Activated CD4-positive, alpha-beta T cell treated with anti-CD3 and anti-CD28 coated beads, Interleukin-2, Interleukin-4, amounts not matched to agents 100 ng/mL and 50 ng/mL, durations not matched to agents 16 hours and 8 hours (primary cell): ENCODE results near the gene ZNF433.
"Not testable (repeated sequence)": the region's sequence is repeated elsewhere in the genome, so short reads cannot be mapped to it uniquely, and the experiment has no call there.

Source experiments
- DNase-seq: peaks from one replicate; pipeline ENCODE4 v3.0.0-alpha.2; 2020; ENCODE audit warnings: low spot score

Gene ZNF433

DNA sequence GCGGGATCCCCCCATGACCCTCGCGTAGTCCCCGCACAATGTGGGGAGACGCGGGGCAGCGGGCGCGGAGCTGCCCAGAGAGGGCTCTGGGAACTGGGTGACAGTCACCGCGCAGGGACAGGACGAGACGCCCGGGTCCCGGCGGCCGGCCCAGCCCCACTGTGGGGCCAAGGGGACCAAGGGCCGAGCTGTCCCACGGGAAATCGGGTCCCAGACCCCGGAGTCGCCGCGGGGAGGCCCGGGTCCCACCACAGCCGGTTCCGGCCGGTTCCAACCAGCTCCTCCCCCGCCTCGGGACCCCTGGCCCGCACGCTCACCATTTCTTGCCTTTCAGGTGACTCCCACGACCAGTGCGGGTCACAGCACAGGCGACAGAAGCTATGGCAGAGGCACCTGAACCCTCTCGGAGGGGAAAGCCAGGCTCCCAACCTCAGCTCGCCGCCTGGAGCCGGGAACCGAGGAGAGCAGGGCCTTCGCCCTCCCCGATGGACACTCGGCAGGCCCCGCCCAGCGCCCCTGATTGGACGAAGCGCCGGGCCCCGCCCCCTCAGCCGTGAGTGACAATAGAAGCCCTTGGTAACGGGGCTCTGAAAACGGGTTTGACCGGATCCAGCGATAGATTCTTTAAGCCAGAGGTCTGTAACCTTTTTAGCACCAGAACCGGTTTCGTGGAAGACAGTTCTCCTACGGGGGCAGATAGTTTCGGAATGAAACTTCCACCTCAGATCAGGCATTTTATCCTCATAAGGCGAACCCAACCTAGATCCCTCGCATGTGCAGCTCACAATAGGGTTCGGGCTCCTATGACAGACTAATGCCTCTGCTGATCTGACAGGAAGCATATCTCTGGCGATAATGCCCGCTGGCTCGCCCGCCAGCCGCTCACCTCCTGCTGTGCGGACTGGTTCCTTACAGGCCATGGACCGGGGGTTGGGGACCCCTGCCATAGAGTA, at the start of gene ZNF433:
Gene ZNF433, minus strand, starts transcription at position 460 of the 953 bp plus-strand sequence. Its CDS starts 140 bp downstream, at position 320.
- DNase-seq, result peak; percentile 11

DNA sequence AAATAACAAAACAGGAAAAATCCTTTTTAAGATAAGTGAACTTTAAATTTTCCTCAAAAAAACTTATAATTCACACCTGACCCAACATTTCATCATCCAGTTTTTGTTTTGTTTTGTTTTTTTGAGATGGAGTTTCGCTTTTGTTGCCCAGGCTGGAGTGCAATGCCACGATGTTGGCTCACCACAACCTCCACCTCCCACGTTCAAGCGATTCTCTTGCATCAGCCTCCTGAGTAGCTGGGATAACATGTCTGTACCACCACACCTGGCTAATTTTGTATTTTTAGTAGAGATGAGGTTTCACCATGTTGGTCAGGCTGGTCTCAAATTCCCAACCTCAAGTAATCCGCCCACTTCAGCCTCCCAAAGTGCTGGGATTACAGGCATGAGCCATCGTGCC, 47.9 kb upstream of the ZNF433 start:
- not testable (repeated sequence) for DNase-seq

- no peak for DNase-seq
Observed at GRCh38 chr19:12077375-12077774, 41.9 kb upstream of the ZNF433 start.

DNA sequence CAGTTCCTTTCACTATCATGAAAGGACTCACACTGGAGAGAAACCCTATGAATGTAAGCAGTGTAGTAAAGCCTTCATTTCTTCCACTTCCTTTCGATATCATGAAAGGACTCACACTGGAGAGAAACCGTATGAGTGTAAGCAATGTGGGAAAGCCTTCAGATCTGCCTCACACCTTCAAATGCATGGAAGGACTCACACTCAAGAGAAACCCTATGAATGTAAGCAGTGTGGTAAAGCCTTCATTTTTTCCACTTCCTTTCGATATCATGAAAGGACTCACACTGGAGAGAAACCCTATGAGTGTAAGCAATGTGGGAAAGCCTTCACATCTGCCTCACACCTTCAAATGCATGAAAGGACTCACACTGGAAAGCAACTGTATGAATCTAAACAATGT, 40.9 kb upstream of the ZNF433 start:
- DNase-seq, result not testable (repeated sequence)

DNA sequence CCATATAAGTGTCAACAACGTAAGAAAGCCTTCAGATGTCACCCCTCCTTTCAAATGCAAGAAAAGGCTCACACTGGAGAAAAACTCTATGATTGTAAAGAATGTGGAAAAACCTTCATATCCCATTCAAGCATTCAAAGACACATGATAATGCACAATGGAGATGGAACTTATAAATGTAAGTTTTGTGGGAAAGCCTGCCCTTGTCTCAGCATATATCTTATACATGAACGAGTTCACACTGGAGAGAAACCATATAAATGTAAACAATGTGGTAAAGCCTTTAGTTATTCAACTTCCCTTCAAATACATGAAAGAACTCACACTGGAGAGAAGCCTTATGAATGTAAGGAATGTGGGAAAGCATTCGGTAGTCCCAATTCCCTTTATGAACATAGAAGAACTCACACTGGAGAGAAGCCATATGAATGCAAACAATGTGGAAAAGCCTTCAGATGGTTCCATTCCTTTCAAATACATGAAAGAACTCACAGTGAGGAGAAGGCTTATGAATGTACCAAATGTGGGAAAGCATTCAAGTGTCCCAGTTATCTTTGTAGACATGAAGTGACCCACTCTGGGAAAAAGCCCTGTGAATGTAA, 40.2 kb upstream of the ZNF433 start:
- DNase-seq, result no peak

DNA sequence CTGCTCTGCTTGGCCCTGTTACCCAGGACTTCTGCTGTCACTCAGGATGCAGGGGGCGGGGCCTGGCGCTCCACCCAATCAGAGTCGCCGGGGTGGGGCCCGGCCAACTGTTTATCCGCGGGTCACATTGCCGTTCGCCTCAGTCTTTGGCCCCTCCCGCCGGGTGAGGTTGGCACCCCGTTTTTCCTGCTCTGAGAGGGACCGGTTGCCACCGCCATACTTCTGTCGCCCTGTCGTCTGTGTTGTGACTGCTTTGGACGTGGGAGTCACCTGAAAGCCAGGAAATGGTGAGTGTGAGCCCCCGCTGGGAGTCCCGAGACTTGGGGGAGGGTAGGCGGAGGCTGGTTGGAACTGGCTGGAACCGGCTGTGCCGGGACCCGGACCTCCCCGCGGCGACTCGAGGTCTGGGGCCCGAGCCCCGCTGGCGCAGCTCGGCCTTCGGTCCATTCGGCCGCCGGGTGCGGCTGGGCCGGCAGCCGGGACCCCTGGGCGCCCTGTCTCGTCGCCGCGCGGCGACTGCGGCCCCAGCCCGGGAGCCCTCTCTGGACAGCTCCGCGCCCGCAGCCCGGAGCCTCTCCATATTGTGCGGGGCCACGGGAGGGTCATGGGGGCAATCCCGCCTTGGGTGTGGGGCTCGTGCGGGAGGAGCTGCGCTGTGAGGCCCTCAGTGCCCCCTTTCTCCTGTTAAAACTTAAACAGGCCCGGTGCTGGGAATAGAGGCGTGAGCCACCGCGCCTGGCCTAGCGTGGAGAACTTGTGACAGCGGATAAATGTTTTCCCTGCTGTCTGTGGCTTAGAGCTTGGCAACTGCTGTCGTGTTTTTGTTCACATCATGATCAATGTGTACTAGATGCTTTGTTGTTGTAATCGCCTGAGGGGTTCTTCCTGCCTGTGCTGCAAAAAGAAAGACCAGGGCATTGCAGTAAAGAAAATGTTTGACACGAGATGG, 29.4 kb upstream of the ZNF433 start, which contains the start of gene ZNF844:
Gene ZNF844, plus strand, starts transcription at position 142 of the 949 bp plus-strand sequence. Its CDS starts 143 bp downstream, at position 285.
- DNase-seq, result peak; percentile 32

- no peak for DNase-seq
Observed at GRCh38 chr19:12055784-12056183, 20.3 kb upstream of the ZNF433 start.

- peak; percentile 29 for DNase-seq
Observed at GRCh38 chr19:12052497-12053169, 17.2 kb upstream of the ZNF433 start, which contains the start of gene ZNF878. Gene ZNF878, minus strand, starts transcription at chr19:12052961. Its CDS starts 160 bp downstream, at chr19:12052801.

GRCh38 chr19:12052091-12052496, 16.6 kb upstream of the ZNF433 start:
- DNase-seq, result no peak

- no peak for DNase-seq
Observed at GRCh38 chr19:12047868-12048267, 12.4 kb upstream of the ZNF433 start.

GRCh38 chr19:12043752-12044422, 8.4 kb upstream of the ZNF433 start:
- no peak for DNase-seq

DNA sequence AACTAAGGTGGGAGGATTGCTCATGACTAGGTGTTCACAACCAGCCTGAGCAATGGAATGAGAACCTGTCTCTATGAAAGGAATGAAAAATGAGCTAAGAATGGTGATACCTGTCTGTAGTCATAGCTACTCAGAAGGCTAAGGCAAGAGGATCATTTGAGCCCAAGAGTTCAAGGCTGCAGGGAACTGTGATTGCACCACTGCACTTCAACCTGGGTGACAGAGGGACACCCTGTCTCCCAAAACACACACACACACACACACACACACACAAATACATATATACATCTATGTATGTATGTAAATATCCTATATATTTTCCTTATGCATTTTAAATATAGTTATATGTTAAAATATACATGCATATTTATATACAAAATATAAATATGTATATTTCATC, 7.4 kb upstream of the ZNF433 start:
- DNase-seq, result no peak

GRCh38 chr19:12034620-12035019, 859 bp downstream of the ZNF433 start:
- DNase-seq, result no peak

- DNase-seq, result no peak
Observed at GRCh38 chr19:12034198-12034597, 1.3 kb downstream of the ZNF433 start.

DNA sequence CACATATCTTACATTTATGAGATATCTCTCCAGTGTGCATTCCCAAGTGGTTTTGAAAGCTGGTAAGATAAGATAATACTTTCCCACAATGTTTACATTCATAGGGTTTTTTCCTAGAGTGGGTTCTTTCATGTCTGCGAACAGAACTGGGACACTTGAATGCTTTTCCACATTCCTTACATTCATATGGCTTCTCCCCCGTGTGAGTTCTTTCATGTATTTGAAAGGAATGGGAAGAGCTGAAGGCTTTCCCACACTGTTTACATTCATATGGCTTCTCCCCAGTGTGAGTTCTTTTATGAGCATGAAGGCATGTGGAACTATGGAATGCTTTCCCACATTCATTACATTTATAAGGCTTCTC, 19.7 kb downstream of the ZNF433 start:
- DNase-seq, result no peak

DNA sequence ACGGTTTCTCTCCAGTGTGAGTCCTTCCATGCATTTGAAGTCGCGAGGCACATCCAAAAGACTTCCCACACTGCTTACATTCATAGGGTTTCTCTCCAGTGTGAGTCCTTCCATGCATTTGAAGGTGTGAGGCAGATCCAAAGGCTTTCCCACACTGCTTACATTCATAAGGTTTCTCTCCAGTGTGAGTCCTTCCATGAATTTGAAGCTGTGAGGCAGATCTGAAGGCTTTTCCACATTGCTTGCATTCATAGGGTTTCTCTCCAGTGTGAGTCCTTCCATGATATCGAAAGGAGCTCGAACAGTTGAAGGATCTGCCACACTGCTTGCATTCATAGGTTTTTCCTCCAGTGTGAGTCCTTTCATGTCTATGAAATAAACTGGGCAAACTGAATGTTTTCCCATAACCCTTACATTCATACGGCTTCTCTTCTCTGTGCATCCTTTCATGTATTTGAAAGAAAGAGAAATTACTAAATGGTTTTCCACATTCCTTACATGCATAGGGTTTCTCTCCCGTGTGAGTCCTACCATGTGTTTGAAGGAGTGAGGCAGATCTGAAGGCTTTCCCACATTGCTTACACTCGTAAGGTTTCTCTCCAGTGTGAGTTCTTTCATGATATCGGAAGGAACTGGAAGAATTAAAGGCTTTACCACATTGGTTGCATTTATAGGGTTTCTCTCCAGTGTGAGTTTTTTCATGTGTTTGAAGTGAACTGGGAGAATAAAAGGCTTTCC, 20.3 kb downstream of the ZNF433 start:
- no peak for DNase-seq

GRCh38 chr19:12000152-12000981, 35.1 kb downstream of the ZNF433 start:
- DNase-seq, result peak; percentile 74

- DNase-seq, result no peak
Observed at GRCh38 chr19:11995174-11995573, 40.3 kb downstream of the ZNF433 start.

GRCh38 chr19:11991921-11992320, 43.6 kb downstream of the ZNF433 start:
- DNase-seq, result not testable (repeated sequence)
